Keratinocyte (primary cell): Measurements from ENCODE around the gene NR6A1.

ENCODE experiments used
- CTCF ChIP-seq, 3 experiments: IDR thresholded peaks in 1 of 3; conservative IDR thresholded peaks in 1 of 3; optimal IDR thresholded peaks in 1 of 3; 2 replicates in 2 of 3; 3 replicates in 1 of 3; pipeline versions ENCODE3 to v1.5.1; 2011; ENCODE audit warnings: low read length in 3 of 3, mild to moderate bottlenecking in 3 of 3, moderate library complexity in 2 of 3, control low read depth in 1 of 3, inconsistent platforms in 1 of 3; ENCODE audit not compliant: insufficient read depth in 2 of 3; ENCODE audit errors: extremely low read depth in 1 of 3
- EZH2 ChIP-seq: IDR thresholded peaks from one replicate; pipeline ENCODE4 v1.6.1; 2012; ENCODE audit warnings: inconsistent platforms, mild to moderate bottlenecking, low read length, moderate library complexity

GRCh38 chr9:124756011-124756410 is 15.1 kb downstream of the NR6A1 start:
- TF ChIP-seq EZH2 (no peak), CTCF (optimal IDR thresholded peaks at IDR 0.05 in 1 of 3, IDR thresholded peaks at IDR 0.05 in 1 of 3, conservative IDR thresholded peaks at IDR 0.05 in 1 of 3; ENCODE audit: extremely low read depth in 1 of 3, insufficient read depth in 2 of 3, low read length in 3 of 3) (no peak)
